Endothelial cell of hepatic sinusoid (primary cell): ENCODE data around the gene NCK1.

Source experiments
- in situ Hi-C: cut with HindIII; loops from 2 replicates; pipeline ENCODE4 v1.10.0; 2017; ENCODE audit warnings: low sequenced_read_pairs

The NCK1 gene

DNA sequence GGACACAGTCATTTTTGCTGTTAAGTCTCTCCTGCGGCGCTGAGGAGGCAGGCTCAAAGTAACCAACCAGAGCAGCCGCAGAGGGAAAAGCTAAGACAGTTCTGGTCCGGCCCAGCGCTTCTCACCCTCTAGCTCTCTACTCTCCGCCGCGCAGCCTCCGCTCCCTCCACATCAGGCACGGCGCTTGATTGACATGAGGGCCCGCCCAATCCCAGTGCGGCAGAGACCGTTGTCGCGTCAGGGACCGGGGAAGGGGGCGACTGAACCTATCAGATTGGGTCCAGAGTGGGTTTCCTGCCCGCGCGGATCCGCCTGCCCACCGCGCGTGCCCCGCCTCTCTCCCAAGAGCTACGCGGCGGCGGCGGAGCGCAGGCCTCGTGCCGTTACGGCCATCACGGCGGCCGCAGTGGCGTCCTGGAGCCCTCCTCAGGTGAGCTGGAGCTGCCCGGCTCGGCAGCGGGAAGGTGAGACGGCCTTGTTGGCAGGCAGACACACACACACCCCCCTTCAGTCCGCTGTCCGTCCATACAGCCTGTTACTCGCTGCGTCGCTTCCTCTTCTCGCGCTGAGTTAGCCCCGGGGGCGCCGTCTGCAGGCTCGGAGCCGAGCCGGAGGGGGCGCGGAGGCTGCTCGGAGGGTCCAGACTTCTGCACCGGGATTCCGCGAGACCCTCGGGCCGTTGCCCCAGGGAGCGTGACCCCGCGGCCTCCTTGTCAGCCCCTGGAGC, at the start of gene NCK1:
Gene NCK1 (plus strand): TSS at position 319 of the 727 bp plus-strand sequence. CDS start 65,794 bp downstream, outside the sequence.
- in situ Hi-C loops = loop anchor here (5.0 kb wide), 1 partner anchor 75 kb away; no protein-coding TSS in a partner anchor

DNA sequence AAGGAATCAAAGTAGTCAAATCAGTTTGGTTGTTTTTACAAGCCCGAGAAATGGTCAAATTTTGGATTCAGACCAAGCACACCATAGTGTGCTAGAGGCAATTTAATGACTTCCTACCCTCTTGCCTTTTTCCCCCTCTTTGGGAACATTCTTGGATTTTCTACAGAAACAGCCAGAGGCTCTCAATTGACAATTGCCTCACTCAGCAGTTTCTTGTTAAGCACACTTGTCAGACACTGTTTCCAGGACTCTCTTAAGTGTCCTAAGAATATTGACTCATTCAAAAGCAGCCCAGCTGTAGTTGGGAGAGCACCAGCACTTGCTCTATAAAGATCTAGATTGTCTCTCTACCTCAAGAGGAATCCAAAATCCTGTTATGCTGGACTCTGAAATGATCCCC, 44.6 kb upstream of the NCK1 start:
- in situ Hi-C loops = no loop called here

DNA sequence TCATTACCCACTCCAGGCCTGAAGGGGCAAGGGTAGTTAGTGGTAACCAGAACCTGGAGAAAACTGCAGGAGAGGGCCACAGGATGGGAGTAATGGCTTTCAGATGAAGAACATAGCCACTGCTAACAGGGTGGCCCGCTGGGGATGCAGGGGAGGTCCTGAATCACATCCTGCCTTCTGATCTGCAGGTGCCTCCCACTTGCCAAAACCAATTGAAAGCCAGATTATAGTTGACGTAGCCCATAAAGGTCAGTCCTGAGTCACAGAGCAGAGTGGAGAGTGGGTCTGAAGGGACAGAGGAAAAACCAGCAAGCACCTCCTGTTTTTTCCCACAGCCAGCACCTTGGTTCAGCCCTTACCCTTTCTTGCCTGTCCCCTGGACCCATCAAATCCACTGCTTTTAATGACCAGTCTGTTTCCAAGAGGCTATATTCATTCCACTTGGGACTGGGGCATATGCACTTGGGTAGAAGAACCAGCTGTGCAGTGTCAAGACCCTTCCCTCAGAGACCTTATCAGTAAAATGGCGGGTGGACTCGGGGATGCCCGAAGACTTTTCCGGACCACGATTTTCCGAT, 43.7 kb upstream of the NCK1 start:
- in situ Hi-C loops = no loop called here

DNA sequence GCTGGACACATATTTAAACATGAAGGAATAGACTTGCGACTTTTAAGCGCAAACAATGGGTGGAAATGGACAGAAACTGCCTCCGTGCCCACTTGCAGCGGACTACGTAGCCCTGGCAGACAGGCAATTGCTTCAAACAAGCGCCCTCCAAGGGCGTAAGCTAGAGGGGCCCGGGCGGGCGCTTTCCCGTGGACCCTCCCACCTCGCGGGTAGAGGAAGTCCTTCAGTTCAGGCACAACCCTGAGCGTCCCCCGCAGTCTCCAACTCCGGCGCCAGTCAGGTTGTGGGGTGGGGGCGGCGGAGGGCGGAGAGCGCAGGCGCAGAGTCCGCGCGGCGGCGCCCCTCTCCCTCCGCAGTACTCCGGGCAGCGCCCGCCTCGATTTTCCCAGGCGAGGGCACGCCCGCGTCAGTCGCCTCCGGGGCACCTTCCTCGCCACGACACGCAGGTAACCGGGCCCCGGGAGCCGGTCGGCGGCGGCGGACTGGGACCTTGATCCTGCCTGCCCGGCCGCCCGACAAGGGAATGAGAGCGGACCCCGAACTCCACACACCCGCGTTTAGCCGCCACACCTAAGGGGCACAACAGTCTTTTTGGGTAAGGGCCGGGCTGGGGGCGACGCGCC, 43.1 kb upstream of the NCK1 start, which contains the start of gene SLC35G2:
Gene SLC35G2 (plus strand): TSS at position 358 of the 623 bp plus-strand sequence. CDS start 35,335 bp downstream, outside the sequence.
- in situ Hi-C loops = no loop called here

DNA sequence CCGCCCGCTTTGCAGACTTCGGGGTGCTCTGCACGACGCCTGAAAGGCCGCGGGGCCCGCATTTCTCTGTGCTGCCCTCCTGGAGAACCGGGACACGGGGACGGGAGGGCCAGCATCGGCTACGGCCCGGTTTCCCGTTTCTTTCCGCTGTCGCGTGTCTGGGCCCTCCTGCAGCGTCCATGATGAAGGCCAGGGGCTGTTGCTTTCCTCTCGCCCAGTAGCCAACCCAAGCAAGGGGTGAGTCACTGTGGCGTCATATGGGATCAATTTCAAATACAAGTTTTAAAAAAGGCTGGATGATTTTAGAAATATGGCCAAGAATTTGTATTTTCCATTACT, 42.6 kb upstream of the NCK1 start:
- in situ Hi-C loops = no loop called here

DNA sequence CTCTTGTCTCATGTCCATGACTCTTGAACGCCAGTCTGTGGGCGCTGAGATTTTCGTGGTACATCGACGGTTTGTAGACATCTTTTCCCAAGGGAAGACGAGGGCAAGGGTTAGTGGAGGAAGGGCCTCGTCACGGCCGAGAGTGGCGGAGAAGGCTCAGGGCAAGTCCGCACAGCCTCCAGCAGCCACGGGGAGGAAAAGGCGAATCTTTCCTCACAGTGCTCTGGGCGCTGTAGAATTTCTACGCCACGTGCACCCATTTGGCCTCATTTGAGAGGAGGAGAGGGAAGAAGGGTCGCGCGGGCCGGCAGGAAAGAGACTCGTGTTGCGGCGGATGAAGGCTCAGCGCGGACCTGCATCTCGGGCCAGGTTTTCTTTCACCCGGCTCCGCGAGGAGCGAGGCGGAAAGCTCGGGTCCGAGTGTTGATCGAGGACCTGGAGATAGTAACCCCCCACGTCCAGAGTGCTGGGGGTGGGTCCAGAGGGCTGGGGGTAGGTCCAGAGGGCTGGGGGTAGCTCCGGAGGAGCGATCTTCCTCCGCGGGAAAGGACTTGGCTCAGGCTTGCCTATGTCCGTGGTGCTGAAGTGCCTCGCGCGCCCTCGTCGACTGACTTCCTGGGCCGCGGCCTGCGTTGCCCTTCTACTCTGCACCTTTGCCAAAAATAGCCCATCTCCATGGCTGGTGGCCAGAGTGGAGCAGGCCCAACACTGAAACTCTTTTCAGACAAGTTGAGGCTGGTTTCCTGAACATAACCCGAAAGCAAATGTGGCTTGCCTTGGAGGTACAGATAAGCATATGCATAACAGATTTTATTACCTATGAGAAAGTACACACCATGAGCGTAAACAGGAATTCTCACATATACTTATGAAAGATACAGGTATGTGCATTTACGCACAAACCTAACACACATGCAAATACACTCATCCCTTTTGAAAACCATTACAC, 42.0 kb upstream of the NCK1 start:
- in situ Hi-C loops = no loop called here

DNA sequence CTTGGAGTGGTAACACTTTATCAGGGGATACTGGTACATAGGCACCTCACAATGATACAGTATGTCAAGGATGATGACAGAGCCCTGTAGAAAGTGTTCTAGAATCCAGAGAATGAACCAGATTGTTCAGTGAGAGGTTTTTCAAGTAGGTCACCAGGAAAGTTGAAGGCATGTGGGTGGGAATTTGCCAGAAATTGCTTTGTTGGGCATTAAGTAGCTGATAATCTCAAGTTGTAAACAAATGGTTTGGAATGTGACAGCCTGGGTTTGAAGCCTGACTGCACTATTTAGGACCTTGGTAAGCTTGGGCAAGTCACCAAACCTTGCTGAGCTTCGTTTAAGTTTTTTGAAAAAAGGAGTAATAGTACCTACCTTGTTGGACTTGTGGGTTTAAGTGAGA, 30.5 kb upstream of the NCK1 start:
- in situ Hi-C loops = loop anchor here (5.0 kb wide), 1 partner anchor 106 kb away; no protein-coding TSS in a partner anchor

DNA sequence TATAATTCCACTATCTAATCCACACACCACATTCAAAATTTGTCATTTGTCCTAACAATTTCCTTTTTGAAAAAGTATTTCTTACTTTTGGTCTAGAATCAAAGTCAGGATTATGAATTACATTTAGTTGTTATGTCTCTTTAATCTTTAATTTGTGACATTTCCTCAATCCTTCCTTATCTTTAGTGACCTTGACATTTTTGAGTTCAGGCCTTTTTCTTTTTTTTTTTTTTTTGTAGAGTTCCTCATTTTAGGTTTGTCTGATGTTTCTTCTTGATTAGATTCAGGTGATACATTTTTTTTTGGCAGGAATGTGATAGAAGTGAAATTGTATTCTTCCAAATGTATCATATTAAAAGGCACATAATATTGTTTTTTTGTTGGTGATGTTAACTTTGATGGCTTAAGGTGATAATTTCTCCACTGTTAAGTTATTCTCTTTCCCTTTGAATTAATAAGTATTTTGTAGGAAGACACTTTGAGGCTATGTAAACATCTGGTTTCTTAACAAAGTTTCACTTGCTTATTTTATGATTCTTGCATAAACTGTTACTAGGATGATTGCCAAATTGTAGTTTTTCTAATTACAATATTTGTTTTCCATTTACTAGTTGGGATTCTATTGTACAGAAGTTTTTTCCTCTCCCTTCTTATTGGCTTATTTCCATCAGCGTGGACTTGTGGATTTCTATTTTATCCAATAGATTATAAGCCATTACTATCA, 26.8 kb upstream of the NCK1 start:
- in situ Hi-C loops = no loop called here

DNA sequence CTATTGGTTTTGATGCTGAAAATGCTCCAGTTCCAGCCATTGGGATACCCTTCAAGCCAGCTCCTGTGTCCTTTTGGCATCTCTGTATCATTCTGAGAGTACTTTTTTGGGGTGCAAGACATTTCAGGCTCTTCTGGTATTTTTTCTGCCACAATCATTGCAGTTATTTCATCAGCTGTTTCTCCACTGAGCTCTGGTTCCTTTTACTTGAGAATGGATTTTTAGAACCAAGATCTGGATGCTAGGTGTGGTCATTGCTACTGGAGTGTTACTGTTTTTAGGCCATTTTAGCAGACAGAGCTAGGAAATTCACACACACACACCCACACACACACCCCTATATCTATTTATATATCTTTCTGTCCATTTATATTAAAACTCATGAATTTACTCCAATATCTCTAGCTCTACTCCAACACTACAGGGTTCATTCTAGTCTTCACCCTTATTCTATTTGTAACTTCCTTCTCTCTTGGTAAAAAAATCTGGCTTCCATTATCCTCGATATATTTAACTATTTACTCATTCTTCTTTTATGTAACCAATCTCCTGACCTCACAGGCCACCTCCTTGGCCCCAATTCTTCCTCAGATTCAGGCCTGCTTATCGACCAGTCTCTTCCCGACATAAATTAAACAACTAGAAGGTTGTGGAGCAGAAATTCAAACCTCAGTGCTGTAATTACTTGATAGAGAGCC, 26.0 kb upstream of the NCK1 start:
- in situ Hi-C loops = no loop called here

DNA sequence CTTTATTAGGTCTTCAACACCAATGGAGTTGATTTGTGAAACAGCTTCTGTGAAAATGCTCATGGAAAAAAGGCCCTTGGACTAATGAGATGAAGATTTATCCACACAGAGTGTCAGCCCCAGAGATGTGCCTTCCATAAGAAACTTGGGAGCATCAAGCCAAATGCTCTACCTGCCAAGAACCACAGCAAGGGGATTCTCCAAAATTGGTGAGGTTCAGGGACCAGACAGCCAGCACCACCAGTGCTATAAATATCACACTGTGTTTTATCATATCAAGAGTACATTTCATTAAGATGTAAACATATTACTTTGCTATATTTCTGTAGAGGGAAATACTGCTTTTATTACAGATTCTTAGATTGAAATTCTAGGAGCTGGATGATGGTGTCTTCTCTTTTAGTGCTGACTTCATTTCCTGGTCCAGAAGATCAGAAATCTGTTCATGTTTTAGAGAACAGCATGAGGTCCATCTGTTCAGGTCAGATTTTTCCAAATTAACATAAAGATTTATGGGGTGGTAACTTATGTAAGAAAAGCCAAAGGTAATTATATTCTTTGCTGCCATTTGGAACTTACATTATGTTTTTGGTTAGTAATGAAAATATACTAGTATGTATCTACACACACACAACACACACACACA, 25.4 kb upstream of the NCK1 start:
- in situ Hi-C loops = no loop called here

DNA sequence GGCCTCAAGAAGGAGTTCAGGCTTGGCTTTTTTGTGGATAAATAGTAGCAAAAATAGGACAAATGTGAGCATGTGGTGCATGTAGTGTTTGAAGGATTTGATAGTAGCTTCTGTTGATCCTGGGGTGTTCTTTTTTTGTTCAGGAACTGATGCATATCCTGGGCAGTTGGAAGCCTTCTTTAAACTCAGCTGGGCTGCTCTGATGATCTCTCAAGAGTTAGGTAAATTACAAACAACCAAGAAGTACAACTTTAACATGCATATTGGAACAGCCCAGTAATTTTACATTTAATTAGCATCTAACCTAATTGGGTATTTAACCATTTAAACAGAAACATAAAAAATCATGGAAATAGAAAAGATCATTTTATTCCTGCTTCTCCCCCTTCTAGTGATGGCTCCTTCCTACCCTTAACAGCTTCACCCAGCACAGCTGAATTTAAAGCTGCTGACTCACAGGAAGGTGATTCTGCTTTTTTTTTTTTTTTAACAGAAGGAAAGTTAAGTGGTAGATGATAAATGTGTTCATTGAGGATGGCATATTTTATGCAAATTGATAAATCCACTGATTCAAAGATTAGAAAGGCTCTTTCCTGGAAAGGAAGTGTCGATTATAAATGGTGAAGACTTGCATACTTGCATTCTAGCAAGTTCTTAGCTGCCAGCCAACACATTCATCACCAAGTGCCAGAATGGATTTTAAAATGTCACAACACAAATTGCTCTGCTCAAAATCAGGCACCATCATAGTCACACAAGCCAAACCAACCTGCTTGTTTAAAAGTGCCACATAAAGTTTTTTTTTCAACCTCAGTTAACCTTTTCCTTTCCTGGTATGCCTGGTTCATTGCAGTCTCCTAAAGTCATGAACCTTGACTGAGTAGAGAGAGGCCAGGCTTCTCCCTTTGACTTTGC, 23.1 kb upstream of the NCK1 start:
- in situ Hi-C loops = no loop called here

DNA sequence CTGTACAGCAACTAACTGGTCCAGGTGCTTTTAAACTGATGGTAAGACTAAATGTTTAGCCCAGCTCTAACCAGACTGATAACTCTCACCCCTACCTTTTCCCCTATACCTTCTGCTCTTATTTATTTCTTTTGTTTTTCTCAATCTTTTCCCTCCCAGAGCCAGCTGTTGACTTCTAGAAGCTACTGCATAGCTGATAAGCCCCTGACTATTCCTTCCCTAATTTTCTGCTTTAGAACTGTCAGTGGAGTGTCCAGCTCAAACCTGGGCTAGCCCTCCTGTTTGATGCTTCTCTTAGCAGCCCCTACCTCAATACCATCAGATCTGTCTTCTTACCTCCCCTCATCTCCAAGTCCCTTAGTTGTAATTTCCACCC, 22.5 kb upstream of the NCK1 start:
- in situ Hi-C loops = no loop called here

DNA sequence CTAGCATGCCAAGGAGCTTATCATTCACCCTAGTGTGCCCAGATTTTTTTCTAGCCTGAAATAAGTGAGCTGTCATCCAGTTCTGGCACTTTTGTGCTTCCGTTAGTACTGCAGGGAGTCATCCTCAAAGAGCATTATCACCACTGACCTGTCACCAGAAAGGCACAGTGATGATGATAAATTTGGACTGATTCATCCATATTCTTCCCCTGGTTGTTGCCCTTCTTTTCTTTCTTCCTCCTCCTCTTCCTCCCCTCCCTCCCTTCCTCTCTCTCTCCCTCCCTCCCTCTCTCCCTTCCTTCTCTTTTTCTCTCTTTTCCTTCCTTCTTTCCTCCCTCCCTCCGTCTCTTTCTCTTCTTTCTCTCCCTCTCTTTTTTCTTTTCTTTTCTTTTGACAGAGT, 21.8 kb upstream of the NCK1 start:
- in situ Hi-C loops = no loop called here

DNA sequence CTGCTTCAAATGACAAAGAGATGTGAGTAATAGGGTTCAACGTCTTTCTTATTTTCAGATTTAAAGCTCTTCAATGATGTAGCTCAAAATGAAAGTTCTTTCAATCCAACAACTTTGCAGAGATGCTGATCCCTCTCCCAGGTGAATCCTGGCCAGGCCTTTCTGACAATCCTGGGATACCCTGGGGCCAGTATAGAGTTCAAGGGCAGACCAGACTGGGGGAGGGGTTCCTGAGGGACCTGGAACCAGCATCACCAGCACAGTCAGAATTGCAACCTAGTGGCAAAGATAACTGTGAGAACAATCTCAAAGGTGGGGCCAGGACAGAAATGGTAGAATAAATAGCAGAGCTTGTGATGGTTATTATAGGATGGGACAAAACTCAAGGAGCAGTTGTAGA, 19.7 kb upstream of the NCK1 start:
- in situ Hi-C loops = no loop called here

DNA sequence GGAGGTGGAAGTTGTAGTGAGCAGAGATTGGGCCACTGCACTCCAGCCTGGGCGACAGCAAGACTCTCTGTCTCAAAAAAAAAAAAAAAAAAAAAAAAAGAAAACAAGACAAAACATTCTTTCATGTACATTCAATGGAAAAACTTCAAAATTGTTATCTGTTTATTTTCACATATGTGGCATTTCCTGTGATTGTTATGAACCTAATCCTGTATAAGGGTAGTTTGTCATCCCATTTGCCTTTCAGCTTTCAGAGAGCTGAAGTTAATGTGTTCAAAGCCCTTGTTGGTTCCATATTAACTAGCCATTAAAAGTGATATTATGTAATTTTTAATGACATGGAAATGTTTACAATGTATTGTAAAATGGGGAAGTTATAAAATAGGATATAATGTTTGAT, 17.3 kb upstream of the NCK1 start:
- in situ Hi-C loops = no loop called here

DNA sequence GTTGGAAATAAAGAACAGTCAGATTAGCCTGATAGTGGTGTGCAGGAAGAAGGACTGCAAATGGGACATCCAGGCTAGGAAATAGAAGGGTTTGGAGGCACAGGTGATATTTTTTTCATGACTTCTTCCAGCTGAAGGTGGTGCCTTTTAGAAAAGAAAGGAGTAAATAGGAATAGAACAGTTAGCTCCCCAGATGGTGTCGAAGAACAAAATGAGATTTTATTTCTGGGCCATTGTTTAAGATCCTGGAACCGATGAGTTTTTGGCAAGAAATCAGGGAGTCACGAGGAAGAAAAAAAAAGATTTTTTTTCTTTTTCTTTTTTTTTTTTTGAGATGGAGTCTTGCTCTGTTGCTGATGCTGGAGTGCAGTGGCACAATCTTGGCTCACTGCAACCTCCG, 9.8 kb upstream of the NCK1 start:
- in situ Hi-C loops = loop anchor here (5.0 kb wide), 1 partner anchor 95 kb away; no protein-coding TSS in a partner anchor

DNA sequence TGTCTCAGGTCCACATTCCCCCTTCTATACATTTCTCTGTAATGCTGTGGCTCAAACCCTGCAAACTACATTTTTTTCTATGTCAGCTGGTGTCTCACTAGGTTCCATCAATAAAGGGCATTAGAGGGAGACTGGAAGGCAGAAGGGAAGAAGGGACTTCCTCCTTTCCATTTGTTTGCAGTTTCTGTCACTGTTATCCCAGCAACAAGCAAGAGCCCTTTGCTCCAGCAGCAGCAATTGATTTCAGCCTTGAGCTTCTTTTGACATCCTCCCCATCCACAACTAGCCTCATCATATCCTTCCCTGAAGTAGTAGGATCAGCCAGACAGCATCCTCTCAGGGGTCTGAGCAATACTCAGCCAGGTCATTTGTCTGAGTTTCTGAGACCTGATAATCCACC, 5.3 kb upstream of the NCK1 start:
- in situ Hi-C loops = no loop called here

DNA sequence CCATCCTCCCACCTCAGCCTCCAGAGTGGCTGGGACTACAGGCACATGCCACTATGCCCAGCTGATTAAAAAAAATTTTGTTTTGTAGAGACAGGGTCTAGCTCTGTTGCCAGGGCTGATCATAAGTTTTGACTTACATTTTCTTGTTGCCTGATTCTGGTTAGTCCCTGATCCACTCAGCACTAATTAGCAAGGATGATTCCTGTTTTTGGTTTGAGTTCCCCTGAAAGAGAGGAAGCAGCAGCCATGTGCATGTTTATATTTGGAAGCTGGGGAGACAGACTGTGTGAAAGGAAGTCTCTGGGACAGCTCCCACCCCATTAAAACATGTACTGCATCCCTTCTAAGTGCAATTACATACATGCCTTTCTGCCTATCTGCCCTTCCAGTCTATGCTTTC, 3.6 kb upstream of the NCK1 start:
- in situ Hi-C loops = no loop called here
